K562 (cell line): ENCODE data around the gene EFCAB7. TPM values are rescaled to one million over a fixed set of nuclear protein-coding genes. Genes with fewer than 3 reads are reported as not detected.

Experiments used
- ADNP ChIP-seq: fragments of 200-800 bp; sonication (Bioruptor generic); IDR thresholded peaks from 2 replicates; pipeline ENCODE4 v1.6.1; 2016; ENCODE audit warnings: missing genetic modification characterization, missing compliant biosample characterization
- EHMT2 ChIP-seq: fragments of 450-650 bp; IDR thresholded peaks from 2 replicates; pipeline ENCODE4 v1.6.1; 2018; ENCODE audit warnings: antibody characterized with exemption
- EP300 ChIP-seq: IDR thresholded peaks from 2 replicates; pipeline ENCODE4 v1.6.1; 2012; ENCODE audit warnings: low read length, improper control_type of control experiment
- FOXK2 ChIP-seq, 2 experiments: fragments of 450-650 bp; IDR thresholded peaks in 1 of 2; conservative IDR thresholded peaks in 1 of 2; 2 replicates each; pipeline ENCODE4 v1.6.1; 2016; ENCODE audit warnings: low read depth in 2 of 2, mild to moderate bottlenecking in 1 of 2
- FOXP1 ChIP-seq: sonication (generic); formaldehyde crosslinking; IDR thresholded peaks from 2 replicates; pipeline ENCODE4 v1.8.0; 2022; ENCODE audit warnings: mild to moderate bottlenecking, missing genetic modification reagents
- KLF13 ChIP-seq: fragments of 450-650 bp; IDR thresholded peaks from 2 replicates; pipeline ENCODE4 v1.6.1; 2016; ENCODE audit warnings: missing genetic modification characterization, low read depth, mild to moderate bottlenecking, missing compliant biosample characterization, moderate library complexity, borderline replicate concordance
- LARP7 ChIP-seq: fragments of 450-650 bp; IDR thresholded peaks from 2 replicates; pipeline ENCODE4 v1.6.1; 2016
- MCM7 ChIP-seq, 2 experiments: fragments of 450-650 bp; IDR thresholded peaks; 2 replicates each; pipeline ENCODE4 v1.6.1; 2016 to 2018
- MTF1 ChIP-seq: fragments of 250-450 bp; sonication (Bioruptor Pico); IDR thresholded peaks from 2 replicates; pipeline ENCODE4 v1.9.0; 2021; ENCODE audit warnings: moderate library complexity, mild to moderate bottlenecking, inconsistent platforms, borderline replicate concordance
- NFIX ChIP-seq: fragments of 250-450 bp; sonication (Bioruptor Pico); IDR thresholded peaks from 2 replicates; pipeline ENCODE4 v1.4.0; 2020; ENCODE audit warnings: low read depth, mild to moderate bottlenecking, moderate library complexity
- RAD51 ChIP-seq: fragments of 450-650 bp; IDR thresholded peaks from 2 replicates; pipeline ENCODE4 v1.7.1; 2016; ENCODE audit warnings: low read depth, mild to moderate bottlenecking, borderline replicate concordance
- RHOXF2B ChIP-seq: fragments of 250-450 bp; sonication (Bioruptor Pico); conservative IDR thresholded peaks from 2 replicates; pipeline ENCODE4 v1.5.1; 2021
- WHSC1 ChIP-seq: IDR thresholded peaks from one replicate; pipeline ENCODE4 v1.6.1; 2012; ENCODE audit warnings: low read length, control low read depth, inconsistent platforms
- ZBED1 ChIP-seq: IDR thresholded peaks from 2 replicates; pipeline ENCODE4 v1.6.1; 2014
- ZNF766 ChIP-seq: fragments of 200-800 bp; sonication (Bioruptor generic); conservative IDR thresholded peaks from 2 replicates; pipeline ENCODE4 v1.6.1; 2016; ENCODE audit warnings: missing genetic modification characterization, missing compliant biosample characterization
- polyA plus RNA-seq, 8 experiments: library from polyadenylated mRNA; depleted of rRNA in 4 of 8; stranded (reverse) in 5 of 8; unstranded in 3 of 8; fragments of >200 nt; fragmentation: Nextera tagmentation in 2 of 8; fragmentation: Illumina TruSeq in 1 of 8; extraction: Ambion mirVana in 2 of 8; extraction: Trizol in 1 of 8; gene quantifications; 2 replicates each; pipeline versions ENCODE4 v1.2.1 to v1.2.3, GENCODE V29; 2011 to 2014; ENCODE audit warnings: inconsistent platforms in 1 of 8, missing spikeins in 1 of 8
- total RNA-seq, 7 experiments: library from RNA; depleted of rRNA in 6 of 7; stranded (reverse); fragments of >200 nt in 6 of 7; fragmentation: Illumina TruSeq in 2 of 7; extraction: Trizol in 2 of 7; gene quantifications; 2 replicates each; pipeline versions ENCODE4 v1.2.1 to v1.2.3, GENCODE V29; 2011 to 2021; ENCODE audit warnings: low replicate concordance in 1 of 7
- TF ChIP-seq, protein P1 (sequence below): sonication (generic); formaldehyde crosslinking; IDR thresholded peaks from 2 replicates; pipeline ENCODE4 v1.8.1; 2023; ENCODE audit warnings: mild to moderate bottlenecking, missing genetic modification reagents, moderate library complexity
- TF ChIP-seq, protein P2 (sequence below): fragments of 450-650 bp; IDR thresholded peaks from 2 replicates; pipeline ENCODE4 v1.6.1; 2016; ENCODE audit warnings: low read depth
- TF ChIP-seq, protein P3 (sequence below): fragments of 450-650 bp; formaldehyde crosslinking; IDR thresholded peaks from 2 replicates; pipeline ENCODE4 v1.4.0; 2020; ENCODE audit warnings: mild to moderate bottlenecking, mixed read lengths

The EFCAB7 gene
- total and polyA plus RNA-seq, 9 of the 15 experiments (the other 6 are each of a cell fraction or from before 2014, with no cell fraction given) = 3.2 to 7.6 (median 5.7) TPM

DNA sequence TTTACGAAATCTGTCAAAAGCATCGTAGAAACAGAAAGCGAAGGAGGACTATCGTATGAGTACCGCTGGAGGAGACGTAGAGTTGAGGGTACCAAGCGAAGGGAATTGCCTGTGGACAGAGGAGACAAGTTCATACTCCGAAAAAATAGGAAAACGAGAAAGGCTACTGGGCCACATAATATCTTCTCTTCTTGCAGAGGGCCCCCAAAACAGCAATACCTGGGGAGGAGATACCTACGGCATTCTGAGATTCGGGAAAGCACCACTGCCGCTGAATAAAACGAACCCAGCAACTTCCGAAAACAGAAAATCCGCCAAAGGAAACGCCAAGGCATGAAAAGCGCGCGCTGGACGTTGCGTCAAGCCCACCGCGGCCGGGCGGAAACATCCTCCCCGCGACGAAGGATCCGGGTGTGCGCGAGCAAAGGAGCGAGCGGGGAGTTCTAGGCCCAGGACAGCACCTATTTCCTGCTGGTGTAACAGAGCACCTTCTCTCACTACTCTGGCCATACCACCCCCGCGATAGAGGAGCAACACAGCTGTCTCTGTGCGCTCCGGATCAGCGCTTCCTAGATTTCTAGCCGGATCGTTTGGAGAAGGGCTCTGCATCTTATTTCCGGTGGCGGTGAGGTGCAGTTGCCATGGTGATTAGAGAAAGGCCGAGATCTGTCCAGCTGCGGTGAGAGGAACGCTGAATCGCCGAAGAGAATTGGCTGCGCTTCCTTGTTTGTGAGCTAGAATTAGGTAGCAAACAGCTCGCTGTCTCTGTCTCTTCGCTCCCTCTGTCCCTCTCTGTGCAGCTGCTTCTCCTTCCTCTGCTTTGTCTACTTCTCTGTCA, at the start of gene EFCAB7, which contains the start of gene ITGB3BP (continued):
- TF ChIP-seq, protein P1, sequence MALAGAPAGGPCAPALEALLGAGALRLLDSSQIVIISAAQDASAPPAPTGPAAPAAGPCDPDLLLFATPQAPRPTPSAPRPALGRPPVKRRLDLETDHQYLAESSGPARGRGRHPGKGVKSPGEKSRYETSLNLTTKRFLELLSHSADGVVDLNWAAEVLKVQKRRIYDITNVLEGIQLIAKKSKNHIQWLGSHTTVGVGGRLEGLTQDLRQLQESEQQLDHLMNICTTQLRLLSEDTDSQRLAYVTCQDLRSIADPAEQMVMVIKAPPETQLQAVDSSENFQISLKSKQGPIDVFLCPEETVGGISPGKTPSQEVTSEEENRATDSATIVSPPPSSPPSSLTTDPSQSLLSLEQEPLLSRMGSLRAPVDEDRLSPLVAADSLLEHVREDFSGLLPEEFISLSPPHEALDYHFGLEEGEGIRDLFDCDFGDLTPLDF (CRISPR knock-in tag) = peak; percentile 99
- TF ChIP-seq, protein P2, sequence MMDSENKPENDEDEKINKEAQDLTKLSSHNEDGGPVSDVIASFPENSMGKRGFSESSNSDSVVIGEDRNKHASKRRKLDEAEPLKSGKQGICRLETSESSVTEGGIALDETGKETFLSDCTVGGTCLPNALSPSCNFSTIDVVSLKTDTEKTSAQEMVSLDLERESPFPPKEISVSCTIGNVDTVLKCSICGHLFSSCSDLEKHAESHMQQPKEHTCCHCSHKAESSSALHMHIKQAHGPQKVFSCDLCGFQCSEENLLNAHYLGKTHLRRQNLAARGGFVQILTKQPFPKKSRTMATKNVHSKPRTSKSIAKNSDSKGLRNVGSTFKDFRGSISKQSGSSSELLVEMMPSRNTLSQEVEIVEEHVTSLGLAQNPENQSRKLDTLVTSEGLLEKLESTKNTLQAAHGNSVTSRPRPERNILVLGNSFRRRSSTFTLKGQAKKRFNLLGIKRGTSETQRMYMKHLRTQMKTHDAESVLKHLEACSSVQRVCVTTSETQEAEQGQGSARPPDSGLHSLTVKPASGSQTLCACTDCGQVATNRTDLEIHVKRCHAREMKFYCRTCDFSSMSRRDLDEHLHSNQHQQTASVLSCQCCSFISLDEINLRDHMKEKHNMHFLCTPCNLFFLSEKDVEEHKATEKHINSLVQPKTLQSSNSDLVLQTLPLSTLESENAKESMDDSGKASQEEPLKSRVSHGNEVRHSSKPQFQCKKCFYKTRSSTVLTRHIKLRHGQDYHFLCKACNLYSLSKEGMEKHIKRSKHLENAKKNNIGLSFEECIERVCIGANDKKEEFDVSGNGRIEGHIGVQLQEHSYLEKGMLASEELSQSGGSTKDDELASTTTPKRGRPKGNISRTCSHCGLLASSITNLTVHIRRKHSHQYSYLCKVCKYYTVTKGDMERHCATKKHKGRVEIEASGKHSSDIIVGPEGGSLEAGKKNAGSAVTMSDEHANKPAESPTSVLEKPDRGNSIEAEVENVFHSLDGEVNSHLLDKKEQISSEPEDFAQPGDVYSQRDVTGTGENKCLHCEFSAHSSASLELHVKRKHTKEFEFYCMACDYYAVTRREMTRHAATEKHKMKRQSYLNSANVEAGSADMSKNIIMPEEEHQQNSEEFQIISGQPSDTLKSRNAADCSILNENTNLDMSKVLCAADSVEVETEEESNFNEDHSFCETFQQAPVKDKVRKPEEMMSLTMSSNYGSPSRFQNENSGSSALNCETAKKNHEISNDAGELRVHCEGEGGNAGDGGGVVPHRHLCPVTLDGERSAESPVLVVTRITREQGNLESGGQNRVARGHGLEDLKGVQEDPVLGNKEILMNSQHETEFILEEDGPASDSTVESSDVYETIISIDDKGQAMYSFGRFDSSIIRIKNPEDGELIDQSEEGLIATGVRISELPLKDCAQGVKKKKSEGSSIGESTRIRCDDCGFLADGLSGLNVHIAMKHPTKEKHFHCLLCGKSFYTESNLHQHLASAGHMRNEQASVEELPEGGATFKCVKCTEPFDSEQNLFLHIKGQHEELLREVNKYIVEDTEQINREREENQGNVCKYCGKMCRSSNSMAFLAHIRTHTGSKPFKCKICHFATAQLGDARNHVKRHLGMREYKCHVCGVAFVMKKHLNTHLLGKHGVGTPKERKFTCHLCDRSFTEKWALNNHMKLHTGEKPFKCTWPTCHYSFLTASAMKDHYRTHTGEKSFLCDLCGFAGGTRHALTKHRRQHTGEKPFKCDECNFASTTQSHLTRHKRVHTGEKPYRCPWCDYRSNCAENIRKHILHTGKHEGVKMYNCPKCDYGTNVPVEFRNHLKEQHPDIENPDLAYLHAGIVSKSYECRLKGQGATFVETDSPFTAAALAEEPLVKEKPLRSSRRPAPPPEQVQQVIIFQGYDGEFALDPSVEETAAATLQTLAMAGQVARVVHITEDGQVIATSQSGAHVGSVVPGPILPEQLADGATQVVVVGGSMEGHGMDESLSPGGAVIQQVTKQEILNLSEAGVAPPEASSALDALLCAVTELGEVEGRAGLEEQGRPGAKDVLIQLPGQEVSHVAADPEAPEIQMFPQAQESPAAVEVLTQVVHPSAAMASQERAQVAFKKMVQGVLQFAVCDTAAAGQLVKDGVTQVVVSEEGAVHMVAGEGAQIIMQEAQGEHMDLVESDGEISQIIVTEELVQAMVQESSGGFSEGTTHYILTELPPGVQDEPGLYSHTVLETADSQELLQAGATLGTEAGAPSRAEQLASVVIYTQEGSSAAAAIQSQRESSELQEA = no peak
- TF ChIP-seq ADNP (no peak), KLF13 (tag) (peak; percentile 82), FOXK2 (conservative IDR thresholded peaks at IDR 0.05 in 1 of 2, IDR thresholded peaks at IDR 0.05 in 1 of 2; ENCODE audit: low read depth in 2 of 2) (peak; percentile 71 to 85), NFIX (CRISPR knock-in tag) (no peak), RHOXF2B (CRISPR knock-in tag) (no peak), FOXP1 (CRISPR knock-in tag) (peak; percentile 76; the same call in 1 of the 2 replicates), EHMT2 (peak; percentile 51; the same call in 1 of the 2 replicates), LARP7 (peak; percentile 71; the same call in 1 of the 2 replicates), WHSC1 (no peak), ZNF766 (CRISPR knock-in tag) (peak; percentile 47; the same call in 1 of the 2 replicates), MCM7 (IDR thresholded peaks at IDR 0.05) (0 out of 4 replicates have a peak, but pooled peaks of 1 of the 2 experiments have one; percentile 21), RAD51 (peak; percentile 44; the same call in 1 of the 2 replicates), MTF1 (CRISPR knock-in tag) (no peak), EP300 (no peak), ZBED1 (no peak)
- TF ChIP-seq, protein P3, sequence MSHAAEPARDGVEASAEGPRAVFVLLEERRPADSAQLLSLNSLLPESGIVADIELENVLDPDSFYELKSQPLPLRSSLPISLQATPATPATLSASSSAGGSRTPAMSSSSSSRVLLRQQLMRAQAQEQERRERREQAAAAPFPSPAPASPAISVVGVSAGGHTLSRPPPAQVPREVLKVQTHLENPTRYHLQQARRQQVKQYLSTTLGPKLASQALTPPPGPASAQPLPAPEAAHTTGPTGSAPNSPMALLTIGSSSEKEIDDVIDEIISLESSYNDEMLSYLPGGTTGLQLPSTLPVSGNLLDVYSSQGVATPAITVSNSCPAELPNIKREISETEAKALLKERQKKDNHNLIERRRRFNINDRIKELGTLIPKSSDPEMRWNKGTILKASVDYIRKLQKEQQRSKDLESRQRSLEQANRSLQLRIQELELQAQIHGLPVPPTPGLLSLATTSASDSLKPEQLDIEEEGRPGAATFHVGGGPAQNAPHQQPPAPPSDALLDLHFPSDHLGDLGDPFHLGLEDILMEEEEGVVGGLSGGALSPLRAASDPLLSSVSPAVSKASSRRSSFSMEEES (CRISPR knock-in tag) = no peak
